NCI-H187 treated with DMSO at 0.1 percent for 48 hours (cell line): ENCODE results near the gene ARPP21.
"Not testable (repeated sequence)": the region's sequence is repeated elsewhere in the genome, so short reads cannot be mapped to it uniquely, and the experiment has no call there.

Experiments
- DNase-seq: peaks from one replicate; lab custom pipeline; 2025; lab: John Stamatoyannopoulos, UW

The ARPP21 gene

DNA sequence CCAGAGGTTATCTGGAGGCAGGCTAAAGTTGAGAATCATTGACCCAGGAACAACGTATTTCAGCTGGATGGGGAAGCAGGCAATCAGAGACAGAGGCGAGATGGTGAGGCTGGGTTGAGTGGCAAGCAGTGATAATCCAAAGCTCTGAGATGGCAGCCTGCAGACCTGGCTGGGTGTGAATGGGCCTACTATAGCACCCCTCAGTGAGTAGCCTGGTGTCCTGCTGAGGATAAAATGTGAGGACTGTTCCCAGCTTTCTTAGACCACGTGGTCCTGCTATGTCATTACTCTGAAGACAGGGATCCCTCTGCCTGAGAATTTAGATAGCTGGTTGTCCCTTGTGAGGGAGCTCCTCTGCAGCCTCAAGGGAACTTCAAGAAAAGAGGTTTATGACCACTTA is 141.5 kb downstream of the ARPP21 start:
- DNase-seq, result no peak

- DNase-seq, result no peak
Observed at GRCh38 chr3:35781558-35781957, 142.2 kb downstream of the ARPP21 start.

DNA sequence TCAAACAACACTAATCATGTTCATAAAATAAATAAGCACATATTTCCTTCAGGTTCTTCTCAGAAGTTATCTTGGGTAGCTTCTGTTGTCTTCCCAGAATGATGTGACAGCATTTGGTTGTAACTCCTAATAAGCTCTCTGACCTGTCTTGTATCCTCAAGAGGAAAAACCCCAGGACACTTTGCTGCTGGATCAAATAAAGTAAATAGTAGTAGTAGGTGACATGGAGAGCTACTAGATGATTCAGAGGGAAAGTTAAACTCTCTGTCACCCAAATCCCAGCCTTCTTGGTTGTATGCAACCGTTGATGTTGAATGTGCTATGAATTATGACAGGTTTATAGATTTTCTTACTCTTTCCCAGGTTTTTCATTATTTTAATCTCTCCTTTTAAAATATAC is 143.0 kb downstream of the ARPP21 start:
- no peak for DNase-seq

GRCh38 chr3:35784169-35784568 is 144.8 kb downstream of the ARPP21 start:
- no peak for DNase-seq

DNA sequence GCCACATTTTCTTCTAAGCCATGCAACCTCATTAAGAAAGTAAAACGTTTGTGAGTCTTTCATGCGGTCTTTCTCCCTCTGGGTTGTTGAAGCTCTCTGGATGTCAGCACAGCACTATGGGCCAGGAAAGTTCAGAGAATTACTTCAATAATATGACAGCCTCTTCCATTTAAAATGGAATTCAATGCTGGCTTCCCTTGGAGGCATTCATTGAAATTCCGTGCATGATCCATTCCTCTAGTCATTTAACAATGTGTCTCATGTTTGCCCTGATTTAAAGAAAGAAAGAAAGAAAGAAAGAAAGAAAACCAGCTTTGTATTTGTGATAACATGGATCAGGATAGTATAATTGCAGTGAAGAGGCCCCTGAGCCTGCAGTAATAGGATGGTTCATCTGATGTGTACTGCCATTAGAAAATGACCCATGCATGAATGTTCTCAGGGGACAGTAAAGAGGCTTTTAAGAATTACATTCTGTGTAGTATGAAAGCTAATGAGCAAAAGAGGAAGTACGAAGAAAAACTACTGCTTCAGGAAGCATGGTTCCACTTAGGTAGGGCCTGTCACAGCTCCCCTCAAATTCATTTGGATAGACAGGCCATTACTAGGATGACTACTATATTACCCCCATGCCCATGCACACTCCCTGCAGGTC is 146.0 kb downstream of the ARPP21 start:
- DNase-seq, result no peak

DNA sequence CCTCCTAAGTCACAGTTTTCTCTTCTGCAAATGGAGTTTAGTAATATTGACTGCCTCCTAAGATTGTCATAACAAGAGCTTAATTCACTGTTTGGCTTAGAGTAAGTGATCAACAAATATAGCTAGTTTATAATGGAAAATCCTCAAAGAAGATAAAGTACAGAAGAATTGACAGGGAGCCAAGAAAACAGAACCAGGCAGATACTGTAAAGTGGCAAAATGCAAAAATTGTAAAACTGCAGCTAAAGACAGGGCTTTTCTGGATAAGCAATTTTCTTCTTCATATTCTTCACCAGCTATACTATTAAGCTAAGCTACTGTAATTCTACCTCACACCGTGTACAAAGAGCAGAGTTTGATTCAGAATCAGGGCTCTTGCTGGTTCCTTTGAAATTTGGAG is 148.6 kb downstream of the ARPP21 start:
- DNase-seq, result no peak

GRCh38 chr3:35789042-35789831 is 149.9 kb downstream of the ARPP21 start:
- DNase-seq, result no peak

- DNase-seq, result no peak
Observed at GRCh38 chr3:35790764-35791163, 151.4 kb downstream of the ARPP21 start.

- DNase-seq, result no peak
Observed at GRCh38 chr3:35793667-35794066, 154.3 kb downstream of the ARPP21 start.

- DNase-seq, result no peak
Observed at GRCh38 chr3:35800960-35801459, 161.7 kb downstream of the ARPP21 start.

- no peak for DNase-seq
Observed at GRCh38 chr3:35814531-35814930, 175.2 kb downstream of the ARPP21 start.

GRCh38 chr3:35815796-35816195 is 176.5 kb downstream of the ARPP21 start:
- DNase-seq, result not testable (repeated sequence)

- no peak for DNase-seq
Observed at GRCh38 chr3:35817216-35817615, 177.9 kb downstream of the ARPP21 start.

- DNase-seq, result no peak
Observed at GRCh38 chr3:35832140-35832571, 192.8 kb downstream of the ARPP21 start.
